SU-DHL-6 (cell line): ENCODE measurements around the gene EIF3I.

Experiments
- CTCF ChIP-seq: fragments of 200-600 bp; sonication (generic); IDR thresholded peaks from one replicate; pipeline ENCODE4 v1.5.1; 2017; ENCODE audit warnings: antibody characterized with exemption, mild to moderate bottlenecking, low read length, moderate library complexity; ENCODE audit not compliant: insufficient read depth, poor library complexity, severe bottlenecking
- EZH2phosphoT487 ChIP-seq: fragments of 200-600 bp; sonication (generic), shearing (Covaris generic); conservative IDR thresholded peaks from 2 replicates; pipeline ENCODE4 v1.6.1; 2018; ENCODE audit warnings: mild to moderate bottlenecking, antibody characterized with exemption, low read length, moderate library complexity, mixed read lengths

DNA sequence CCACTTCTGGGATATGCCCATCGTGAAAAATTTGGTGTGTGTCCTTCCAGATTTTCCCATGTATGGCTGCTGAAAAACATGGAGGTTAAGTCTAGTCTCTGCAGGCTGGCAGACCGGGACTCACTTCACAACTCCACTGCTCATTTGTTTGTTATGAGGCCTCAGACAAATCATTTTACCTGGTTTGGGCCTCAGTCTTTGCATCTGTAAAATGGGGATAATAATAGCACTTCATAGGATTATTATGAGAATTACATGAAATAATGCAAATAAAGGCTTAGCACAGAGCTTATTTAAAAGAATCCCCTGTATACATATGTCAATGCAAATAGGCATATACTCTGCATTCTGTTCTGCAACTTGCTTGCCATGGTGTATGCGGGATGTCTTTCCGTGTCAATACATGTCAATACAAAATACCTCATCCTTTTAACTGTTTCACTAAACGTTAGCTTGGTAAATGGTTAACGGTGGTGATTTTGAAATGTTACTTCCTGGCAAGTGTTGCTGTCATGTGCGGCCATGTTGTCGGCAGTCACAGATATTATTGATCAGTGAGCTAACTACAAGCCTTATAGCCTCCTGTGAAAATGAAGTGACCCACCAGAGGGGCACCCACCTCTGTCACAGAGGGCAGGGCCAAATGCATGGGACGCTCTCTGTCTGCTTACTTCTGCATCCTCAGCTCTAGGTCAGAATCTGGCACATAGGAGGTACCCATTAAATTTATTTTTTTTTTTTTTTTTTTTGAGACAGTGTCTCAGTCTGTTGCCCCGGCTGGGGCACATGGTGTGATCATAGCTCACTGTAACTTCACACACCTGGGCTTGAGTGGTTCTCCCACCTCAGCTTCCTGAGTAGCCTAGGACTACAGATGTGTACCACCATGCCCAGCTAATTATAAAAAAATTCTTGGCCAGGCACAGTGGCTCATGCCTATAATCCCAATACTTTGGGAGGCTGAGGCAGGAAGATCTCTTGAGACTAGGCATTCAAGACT, 33.2 kb downstream of the EIF3I start:
- TF ChIP-seq CTCF (no peak), EZH2phosphoT487 (no peak)
